ENCODE measurements around the gene ADCY3.

ADCY3 gene

GRCh38 chr2:24919506-24920097 lies 435 bp downstream of the ADCY3 start:
- TF ChIP-seq YY1 (IDR thresholded peaks at IDR 0.05; ENCODE audit: low read depth) (no peak), USF1 (IDR thresholded peaks at IDR 0.05) (no peak), MAX (IDR thresholded peaks at IDR 0.05) (peak; percentile 46; the same call in 1 of the 2 replicates)

- TF ChIP-seq FOXM1 (IDR thresholded peaks at IDR 0.05; ENCODE audit: borderline replicate concordance, low read depth) (no peak), TCF12 (IDR thresholded peaks at IDR 0.05; ENCODE audit: low read depth) (no peak), USF1 (IDR thresholded peaks at IDR 0.05) (no peak), NFIC (IDR thresholded peaks at IDR 0.05) (no peak), CREB1 (IDR thresholded peaks at IDR 0.05; ENCODE audit: low read depth) (no peak), TAF1 (IDR thresholded peaks at IDR 0.05; ENCODE audit: low read depth) (no peak), REST (IDR thresholded peaks at IDR 0.05; ENCODE audit: low read depth) (no peak), EGR1 (IDR thresholded peaks at IDR 0.05) (no peak), RAD21 (IDR thresholded peaks at IDR 0.05; ENCODE audit: low read depth) (no peak), ZBTB7A (IDR thresholded peaks at IDR 0.05; ENCODE audit: low read depth) (no peak), YY1 (IDR thresholded peaks at IDR 0.05; ENCODE audit: low read depth) (no peak), MAX (IDR thresholded peaks at IDR 0.05) (no peak), CEBPB (IDR thresholded peaks at IDR 0.05) (no peak), EP300 (IDR thresholded peaks at IDR 0.05; ENCODE audit: borderline replicate concordance) (no peak), TEAD4 (IDR thresholded peaks at IDR 0.05) (no peak)
Measured at GRCh38 chr2:24919037-24919505, 966 bp downstream of the ADCY3 start.

- no peak for TF ChIP-seq FOXM1 (IDR thresholded peaks at IDR 0.05; ENCODE audit: borderline replicate concordance, low read depth)
- TF ChIP-seq ZBTB7A (IDR thresholded peaks at IDR 0.05; ENCODE audit: low read depth), result no peak
- TF ChIP-seq TAF1 (IDR thresholded peaks at IDR 0.05; ENCODE audit: low read depth), result no peak
- TF ChIP-seq CREB1 (IDR thresholded peaks at IDR 0.05; ENCODE audit: low read depth), result no peak
- TF ChIP-seq YY1 (IDR thresholded peaks at IDR 0.05; ENCODE audit: low read depth), result no peak
Measured at GRCh38 chr2:24918326-24919036, 1.6 kb downstream of the ADCY3 start.

GRCh38 chr2:24917731-24918325 lies 2.2 kb downstream of the ADCY3 start:
- TF ChIP-seq CEBPB (IDR thresholded peaks at IDR 0.05) (no peak), ZBTB7A (IDR thresholded peaks at IDR 0.05; ENCODE audit: low read depth) (no peak), NFIC (IDR thresholded peaks at IDR 0.05) (no peak), CREB1 (IDR thresholded peaks at IDR 0.05; ENCODE audit: low read depth) (no peak), MAX (IDR thresholded peaks at IDR 0.05) (no peak), RAD21 (IDR thresholded peaks at IDR 0.05; ENCODE audit: low read depth) (no peak), TEAD4 (IDR thresholded peaks at IDR 0.05) (no peak), EGR1 (IDR thresholded peaks at IDR 0.05) (no peak)

- TF ChIP-seq ZBTB7A (IDR thresholded peaks at IDR 0.05; ENCODE audit: low read depth) (no peak), CEBPB (IDR thresholded peaks at IDR 0.05) (no peak), EGR1 (IDR thresholded peaks at IDR 0.05) (no peak), MAX (IDR thresholded peaks at IDR 0.05) (no peak), USF1 (IDR thresholded peaks at IDR 0.05) (no peak), FOXM1 (IDR thresholded peaks at IDR 0.05; ENCODE audit: borderline replicate concordance, low read depth) (no peak), REST (IDR thresholded peaks at IDR 0.05; ENCODE audit: low read depth) (no peak), TAF1 (IDR thresholded peaks at IDR 0.05; ENCODE audit: low read depth) (no peak), TCF12 (IDR thresholded peaks at IDR 0.05; ENCODE audit: low read depth) (no peak), CREB1 (IDR thresholded peaks at IDR 0.05; ENCODE audit: low read depth) (no peak), YY1 (IDR thresholded peaks at IDR 0.05; ENCODE audit: low read depth) (no peak), TEAD4 (IDR thresholded peaks at IDR 0.05) (no peak)
Measured at GRCh38 chr2:24917086-24917485, 3.0 kb downstream of the ADCY3 start.
